GM21737 (cell line): ENCODE data around the gene SLC1A4.
A peak's percentile ranks its signal among the peaks of the same experiment; 100 is the strongest.
"Not testable (repeated sequence)": the region's sequence is repeated elsewhere in the genome, so short reads cannot be mapped to it uniquely, and the experiment has no call there.

ENCODE experiments used
- ATAC-seq: cut with Tn5 transposase; IDR thresholded peaks from one replicate; pipeline ENCODE4 v1.9.1; 2021; ENCODE audit warnings: mild to moderate bottlenecking, moderate library complexity; ENCODE audit not compliant: unreplicated experiment

Gene SLC1A4

GRCh38 chr2:65024149-65024829 lies 35.1 kb downstream of the SLC1A4 start:
- ATAC-seq: no peak

- ATAC-seq: no peak
Observed at GRCh38 chr2:65025453-65026123, 36.4 kb downstream of the SLC1A4 start.

- ATAC-seq: no peak
Observed at GRCh38 chr2:65026154-65026553, 37.0 kb downstream of the SLC1A4 start.

GRCh38 chr2:65026704-65027464 lies 37.7 kb downstream of the SLC1A4 start:
- no peak for ATAC-seq

- ATAC-seq: no peak
Observed at GRCh38 chr2:65027616-65028244, 38.5 kb downstream of the SLC1A4 start.

GRCh38 chr2:65030476-65031332 lies 41.5 kb downstream of the SLC1A4 start:
- no peak for ATAC-seq

GRCh38 chr2:65031341-65032018 lies 42.3 kb downstream of the SLC1A4 start:
- no peak for ATAC-seq

GRCh38 chr2:65032019-65032975 lies 43.1 kb downstream of the SLC1A4 start:
- ATAC-seq: no peak

GRCh38 chr2:65033178-65033577 lies 44.0 kb downstream of the SLC1A4 start:
- ATAC-seq: no peak

- not testable (repeated sequence) for ATAC-seq
Observed at GRCh38 chr2:65033667-65034066, 44.5 kb downstream of the SLC1A4 start.

GRCh38 chr2:65035351-65035943 lies 46.2 kb downstream of the SLC1A4 start:
- ATAC-seq: no peak

- ATAC-seq: no peak
Observed at GRCh38 chr2:65037178-65037577, 48.0 kb downstream of the SLC1A4 start.

- no peak for ATAC-seq
Observed at GRCh38 chr2:65039640-65040039, 50.4 kb downstream of the SLC1A4 start.

- peak; percentile 72 for ATAC-seq
Observed at GRCh38 chr2:65040400-65041261, 51.4 kb downstream of the SLC1A4 start.

- ATAC-seq: no peak
Observed at GRCh38 chr2:65043001-65043400, 53.8 kb downstream of the SLC1A4 start.

- no peak for ATAC-seq
Observed at GRCh38 chr2:65044097-65044735, 55.0 kb downstream of the SLC1A4 start.

- ATAC-seq: no peak
Observed at GRCh38 chr2:65045651-65046050, 56.5 kb downstream of the SLC1A4 start.
